ENCODE results near the gene TTYH3.

DNA sequence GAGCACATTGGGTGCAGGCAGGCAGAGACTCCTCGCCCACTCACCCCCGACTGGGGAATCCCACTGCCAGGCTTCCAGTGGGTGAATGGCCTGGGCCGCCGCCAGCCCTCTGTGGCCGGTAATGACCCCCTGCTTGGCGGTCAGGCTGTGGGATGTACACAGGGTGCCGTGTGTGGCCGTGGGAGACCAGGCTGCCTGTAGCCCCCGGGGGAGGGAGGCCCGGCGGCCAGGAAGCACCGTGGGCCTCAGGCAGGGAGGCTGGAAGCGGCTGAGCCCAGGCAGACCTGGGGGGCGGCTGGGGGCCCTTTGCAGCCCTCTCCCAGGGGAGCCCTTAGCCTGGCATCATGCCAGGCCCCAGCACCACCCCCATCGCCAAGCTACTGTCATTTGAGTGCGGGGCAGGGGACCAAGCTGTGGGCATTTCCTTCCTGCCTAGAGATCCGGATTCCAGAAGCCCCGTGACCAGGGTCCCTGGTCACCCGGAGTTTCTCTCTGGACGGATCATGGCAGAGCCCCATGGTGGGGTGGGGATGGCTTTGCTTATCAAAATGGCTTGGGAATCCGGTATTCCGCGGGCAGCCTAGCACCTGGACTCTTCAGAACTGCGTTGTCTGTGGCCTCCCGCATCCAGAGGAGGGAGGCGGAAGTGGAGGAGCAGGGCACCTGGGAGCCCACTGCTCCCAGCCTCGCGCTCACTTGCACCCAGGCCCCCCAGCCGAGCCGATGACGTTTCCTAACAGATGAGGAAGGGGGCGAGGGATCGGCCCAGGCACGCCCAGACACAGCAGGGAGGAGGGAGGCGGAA lies 1.1 kb downstream of the TTYH3 start:
- TF ChIP-seq POLR2A (IDR thresholded peaks at IDR 0.05) (no peak), POLR2AphosphoS5 (IDR thresholded peaks at IDR 0.05) (peak; percentile 70 to 79 (median 71))
- TF ChIP-seq, protein P1, sequence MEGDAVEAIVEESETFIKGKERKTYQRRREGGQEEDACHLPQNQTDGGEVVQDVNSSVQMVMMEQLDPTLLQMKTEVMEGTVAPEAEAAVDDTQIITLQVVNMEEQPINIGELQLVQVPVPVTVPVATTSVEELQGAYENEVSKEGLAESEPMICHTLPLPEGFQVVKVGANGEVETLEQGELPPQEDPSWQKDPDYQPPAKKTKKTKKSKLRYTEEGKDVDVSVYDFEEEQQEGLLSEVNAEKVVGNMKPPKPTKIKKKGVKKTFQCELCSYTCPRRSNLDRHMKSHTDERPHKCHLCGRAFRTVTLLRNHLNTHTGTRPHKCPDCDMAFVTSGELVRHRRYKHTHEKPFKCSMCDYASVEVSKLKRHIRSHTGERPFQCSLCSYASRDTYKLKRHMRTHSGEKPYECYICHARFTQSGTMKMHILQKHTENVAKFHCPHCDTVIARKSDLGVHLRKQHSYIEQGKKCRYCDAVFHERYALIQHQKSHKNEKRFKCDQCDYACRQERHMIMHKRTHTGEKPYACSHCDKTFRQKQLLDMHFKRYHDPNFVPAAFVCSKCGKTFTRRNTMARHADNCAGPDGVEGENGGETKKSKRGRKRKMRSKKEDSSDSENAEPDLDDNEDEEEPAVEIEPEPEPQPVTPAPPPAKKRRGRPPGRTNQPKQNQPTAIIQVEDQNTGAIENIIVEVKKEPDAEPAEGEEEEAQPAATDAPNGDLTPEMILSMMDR (IDR thresholded peaks at IDR 0.05 in 8 of 11, conservative IDR thresholded peaks at IDR 0.05 in 3 of 11) = peak in 1 of 11 experiments; percentile 3

Data from spleen (tissue), 7 donors.